RWPE1 (cell line): ENCODE measurements around the gene ITIH2.
"Not testable (repeated sequence)": the region's sequence is repeated elsewhere in the genome, so short reads cannot be mapped to it uniquely, and the experiment has no call there.

Experiments used
- CTCF ChIA-PET: fragments of 350-600 bp; sonication (Branson Sonifier 250); formaldehyde crosslinking; extraction: SDS; loops from one replicate; lab custom pipeline; 2021; lab: Yijun Ruan, JAX
- POLR2A ChIA-PET: fragments of 400-600 bp; formaldehyde crosslinking; extraction: SDS; loops from one replicate; lab custom pipeline; 2020; ENCODE audit warnings: antibody characterized with exemption; ENCODE audit not compliant: low non-redundant PET; lab: Yijun Ruan, JAX
- DNase-seq: peaks from one replicate; pipeline ENCODE4 v3.0.0; 2012; ENCODE audit warnings: low spot score
- H3K27ac ChIP-seq: fragments of 450-650 bp; 2 replicates; pipeline ENCODE4 v1.5.1; 2017
- CTCF ChIP-seq: fragments of 450-650 bp; conservative IDR thresholded peaks from 2 replicates; pipeline ENCODE4 v1.5.1; 2017; ENCODE audit warnings: low read depth, mild to moderate bottlenecking

The ITIH2 gene

DNA sequence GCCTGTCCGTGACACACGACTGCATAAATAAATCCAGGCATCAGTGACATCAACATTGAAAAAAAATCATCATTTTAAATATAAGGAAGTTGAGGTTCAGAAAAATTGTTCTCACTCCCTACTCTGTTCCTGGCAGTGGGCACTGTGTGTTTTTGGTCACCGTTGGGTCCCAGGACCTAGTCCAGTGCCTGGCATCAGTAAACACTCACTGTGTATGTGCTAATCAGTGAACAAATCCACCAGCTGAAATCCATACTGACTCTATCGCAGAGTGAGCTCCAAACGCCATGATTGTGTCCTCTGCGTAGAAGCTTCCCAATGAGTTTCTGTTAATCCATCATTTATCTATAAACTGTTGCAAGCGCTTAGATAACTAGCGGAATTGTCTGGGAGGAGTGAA is 41.2 kb downstream of the ITIH2 start:
- no peak overlapping the region for H3K27ac ChIP-seq
- TF ChIP-seq CTCF, result no peak
- ChIA-PET CTCF (no interaction called here), POLR2A (no interaction called here)
- DNase-seq, result no peak

DNA sequence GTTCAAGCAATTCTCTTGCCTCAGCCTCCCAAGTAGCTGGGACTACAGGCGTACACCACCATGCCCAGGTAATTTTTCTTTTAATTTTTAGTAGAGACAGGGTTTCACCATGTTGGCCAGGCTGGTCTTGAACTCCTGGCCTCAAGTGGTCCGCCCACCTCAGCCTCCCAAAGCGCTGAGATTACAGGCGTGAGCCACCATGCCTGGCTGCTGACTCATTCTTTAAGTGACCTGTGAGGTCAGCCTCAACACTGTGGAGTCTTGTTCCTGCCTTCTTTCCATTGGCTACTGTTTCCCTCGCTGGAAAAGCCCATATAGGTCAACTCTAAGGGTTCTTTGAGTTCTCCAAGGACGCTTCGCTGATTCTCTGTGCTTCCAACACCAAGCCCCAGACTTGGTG is 45.5 kb downstream of the ITIH2 start:
- POLR2A ChIA-PET, H3K27ac ChIP-seq, CTCF ChIA-PET, DNase-seq: not testable (repeated sequence)

- TF ChIP-seq CTCF, result no peak
- no peak overlapping the region for H3K27ac ChIP-seq
- POLR2A ChIA-PET, result no interaction called here
- DNase-seq, result no peak
- CTCF ChIA-PET, result no interaction called here
Observed at GRCh38 chr10:7750222-7750621, 47.1 kb downstream of the ITIH2 start.

DNA sequence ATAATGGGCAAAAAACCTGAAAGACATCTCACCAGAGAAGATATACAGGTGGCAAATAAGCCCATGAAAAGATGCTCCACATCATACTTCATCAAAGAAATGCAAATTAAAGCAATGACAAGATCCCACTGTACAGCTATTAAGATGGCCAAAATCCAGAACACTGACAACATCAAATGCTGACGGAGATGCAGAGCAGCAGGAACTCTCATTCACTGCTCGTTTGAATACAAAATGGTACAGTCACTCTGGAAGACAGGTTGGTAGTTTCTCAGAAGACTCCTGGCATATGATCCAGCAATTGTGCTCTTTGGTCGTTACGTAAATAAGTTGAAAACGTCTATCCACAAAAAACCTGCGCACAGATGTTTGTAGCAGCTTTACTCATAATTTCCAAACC is 49.1 kb downstream of the ITIH2 start:
- ChIA-PET CTCF (no interaction called here), POLR2A (no interaction called here)
- no peak for TF ChIP-seq CTCF
- no peak overlapping the region for H3K27ac ChIP-seq
- DNase-seq, result no peak

DNA sequence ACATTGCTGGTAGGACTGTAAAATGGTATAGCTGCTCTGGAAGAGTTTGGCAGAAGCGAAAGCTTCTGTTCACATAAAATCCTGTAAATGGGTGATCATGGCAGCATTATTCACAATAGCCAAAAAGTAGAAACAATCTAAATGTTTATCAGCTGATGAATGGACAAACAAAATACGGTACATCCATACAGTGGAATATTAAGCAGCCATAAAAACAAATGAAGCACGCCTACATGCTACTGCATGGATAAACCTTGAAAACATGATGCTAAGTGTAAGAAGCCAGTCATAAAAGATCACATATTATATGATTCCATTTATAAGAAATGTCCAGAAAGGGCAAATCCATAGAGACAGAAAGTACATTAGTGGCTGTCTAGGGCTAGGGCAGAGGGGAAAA is 52.0 kb downstream of the ITIH2 start:
- DNase-seq, result no peak
- H3K27ac ChIP-seq, result no peak overlapping the region
- no peak for TF ChIP-seq CTCF
- ChIA-PET POLR2A (no interaction called here), CTCF (no interaction called here)

GRCh38 chr10:7756360-7756992 is 53.4 kb downstream of the ITIH2 start:
- TF ChIP-seq CTCF, result 0 out of 2 replicates have a peak, but pooled peaks have one; percentile 24
- no peak for DNase-seq
- ChIA-PET CTCF (interaction anchor here (0.5 to 0.8 kb wide), 4 partner anchors 36 to 1253 kb away, joined by 3 to 4 read pairs (median 3); no protein-coding TSS in a partner anchor), POLR2A (no interaction called here)
- no peak overlapping the region for H3K27ac ChIP-seq

- DNase-seq, result no peak
- POLR2A ChIA-PET, result no interaction called here
- no peak for TF ChIP-seq CTCF
- CTCF ChIA-PET, result no interaction called here
- no peak overlapping the region for H3K27ac ChIP-seq
Observed at GRCh38 chr10:7763929-7764328, 60.8 kb downstream of the ITIH2 start.
